GM12875 (cell line): Measurements from ENCODE around the gene POLD3.

Source experiments
- H3K4me3 ChIP-seq: one replicate; pipeline ENCODE4 v1.5.1; 2011; ENCODE audit warnings: low read depth, low read length, control low read depth
- CTCF ChIP-seq: IDR thresholded peaks from 2 replicates; pipeline ENCODE4 v1.5.1; 2011; ENCODE audit warnings: low read depth, mild to moderate bottlenecking, control low read depth, inconsistent platforms, low read length, moderate library complexity, borderline replicate concordance; ENCODE audit not compliant: insufficient read depth

The POLD3 gene

GRCh38 chr11:74592441-74593362 lies at the start of gene POLD3:
Gene POLD3, plus strand, starts transcription at chr11:74592582. Its CDS starts 77 bp downstream, at chr11:74592659.
- no peak for TF ChIP-seq CTCF
- H3K4me3 ChIP-seq, result peak within 1 kb of the TSS; percentile 96

DNA sequence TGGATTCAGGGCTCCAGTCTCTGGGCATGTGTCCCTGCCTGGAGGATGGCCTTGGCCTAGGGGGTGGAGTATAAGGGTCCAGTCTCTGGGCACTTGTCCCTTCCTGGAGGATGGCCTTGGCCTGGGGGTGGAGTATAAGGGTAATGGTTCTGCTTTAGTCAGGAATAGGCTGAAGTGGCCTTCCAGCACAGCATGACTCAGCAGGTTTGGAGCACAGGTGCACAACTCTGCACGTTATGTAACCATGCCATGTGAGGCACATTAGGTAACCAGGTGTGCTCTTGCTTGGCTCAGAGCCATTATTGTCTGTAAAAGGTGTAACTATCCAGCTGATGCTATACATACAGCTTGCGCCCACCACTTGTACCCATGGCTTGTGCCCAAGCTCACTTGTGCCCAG lies 48.4 kb upstream of the POLD3 start:
- no peak for TF ChIP-seq CTCF

GRCh38 chr11:74546752-74547151 lies 45.6 kb upstream of the POLD3 start:
- no peak overlapping the region for H3K4me3 ChIP-seq
- no peak for TF ChIP-seq CTCF

More for the DNA sequence above, 48.4 kb upstream of the POLD3 start:
- H3K4me3 ChIP-seq, result no peak overlapping the region

DNA sequence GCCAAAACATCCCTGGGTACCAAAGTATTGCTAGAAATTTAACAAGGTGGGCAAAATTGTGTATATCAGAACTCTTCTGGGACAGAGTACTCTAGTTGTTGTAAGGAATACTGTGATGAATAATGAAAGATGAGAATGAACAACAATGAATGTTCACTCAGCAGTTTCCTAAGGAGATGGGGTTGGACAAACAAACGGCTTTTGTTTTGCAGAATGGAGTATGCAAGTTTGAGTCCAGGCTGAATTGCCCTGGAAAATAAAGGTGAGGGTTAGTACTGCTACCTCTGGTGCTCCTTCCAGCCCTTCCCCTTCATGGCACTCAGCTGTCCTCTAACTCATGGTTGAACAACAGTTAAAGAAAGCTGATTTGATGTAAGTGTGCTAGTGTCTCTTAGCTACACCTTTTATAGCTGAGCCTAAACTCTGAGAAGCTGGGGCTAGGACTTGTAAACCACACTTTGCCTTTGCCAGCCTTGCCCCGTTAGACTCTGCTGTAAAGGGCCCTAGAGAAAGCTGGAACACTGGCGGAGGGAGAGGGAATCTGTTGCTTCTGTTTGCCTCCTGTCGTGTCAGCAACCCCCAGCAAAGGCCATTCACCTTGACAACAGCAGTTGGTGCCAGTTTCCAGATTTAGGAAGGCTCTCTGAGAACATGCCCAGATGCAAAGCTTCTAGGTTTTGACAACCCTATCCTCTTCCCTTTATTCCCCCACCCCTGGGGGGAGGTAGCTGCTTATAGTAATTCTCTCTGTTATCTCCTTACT lies 41.2 kb upstream of the POLD3 start:
- no peak for TF ChIP-seq CTCF
- H3K4me3 ChIP-seq, result no peak overlapping the region

DNA sequence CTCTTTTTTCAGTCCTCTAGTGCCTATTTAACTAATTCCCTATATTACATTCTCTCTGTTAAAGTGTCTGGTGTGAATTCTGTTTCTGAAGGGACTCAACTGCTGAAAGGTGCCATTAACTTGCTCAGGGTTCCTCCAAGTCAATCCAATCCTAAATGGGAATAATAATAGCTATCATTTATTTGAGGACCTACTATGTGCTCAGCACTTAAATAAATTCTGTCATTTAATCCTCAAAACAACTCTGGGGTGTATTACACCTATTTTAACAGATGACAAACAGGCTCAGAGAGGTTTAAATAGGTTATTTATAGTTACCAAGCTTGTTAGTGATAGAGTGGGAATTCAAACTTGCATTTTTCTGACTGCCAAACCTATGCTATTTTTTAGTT lies 40.6 kb upstream of the POLD3 start:
- TF ChIP-seq CTCF, result no peak
- no peak overlapping the region for H3K4me3 ChIP-seq

- TF ChIP-seq CTCF, result no peak
- no peak overlapping the region for H3K4me3 ChIP-seq
Measured at GRCh38 chr11:74557526-74557925, 34.9 kb upstream of the POLD3 start.
